IPS-18c (cell line): Measurements from ENCODE around the gene KREMEN2.
"Not testable (repeated sequence)": the region's sequence is repeated elsewhere in the genome, so short reads cannot be mapped to it uniquely, and the experiment has no call there.

Experiments
- H3K4me3 ChIP-seq: 2 replicates; pipeline ENCODE4 v1.7.0; 2013; ENCODE audit warnings: low read depth, mild to moderate bottlenecking, low read length, moderate library complexity; ENCODE audit not compliant: insufficient read depth
- H3K9me3 ChIP-seq: one replicate; pipeline ENCODE4 v1.6.1; 2013; ENCODE audit warnings: mild to moderate bottlenecking, low read length, moderate library complexity; ENCODE audit not compliant: control insufficient read depth, insufficient read depth

KREMEN2 gene

GRCh38 chr16:2934450-2934849 lies 29.6 kb upstream of the KREMEN2 start:
- Histone ChIP-seq H3K9me3 (peaks cover 3% of the 10 kb centered on the region), H3K4me3 (no peak overlapping the region)

GRCh38 chr16:2936436-2937011 lies 27.6 kb upstream of the KREMEN2 start:
- Histone ChIP-seq H3K4me3 (no peak overlapping the region), H3K9me3 (peaks cover 3% of the 10 kb centered on the region)

DNA sequence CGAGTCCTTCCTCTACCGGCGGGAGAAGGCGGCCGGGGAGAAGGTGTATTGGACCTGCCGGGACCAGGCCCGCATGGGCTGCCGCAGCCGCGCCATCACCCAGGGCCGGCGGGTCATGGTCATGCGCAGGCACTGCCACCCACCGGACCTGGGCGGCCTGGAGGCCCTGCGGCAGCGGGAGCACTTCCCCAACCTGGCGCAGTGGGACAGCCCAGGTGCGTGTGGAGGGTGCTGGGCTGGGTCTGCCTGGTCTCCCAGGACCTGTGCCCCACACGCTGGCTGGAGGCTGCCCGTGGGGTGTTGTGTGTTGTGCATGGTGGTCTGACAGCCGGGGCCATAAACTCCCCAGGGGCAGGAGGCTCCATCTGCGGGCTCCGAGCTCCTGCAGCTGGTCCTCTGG lies 26.9 kb upstream of the KREMEN2 start:
- Histone ChIP-seq H3K4me3 (no peak overlapping the region), H3K9me3 (peaks cover 3% of the 10 kb centered on the region)

- Histone ChIP-seq H3K4me3 (no peak overlapping the region), H3K9me3 (peaks cover 3% of the 10 kb centered on the region)
These were observed 25.9 kb upstream of the KREMEN2 start for GRCh38 chr16:2938206-2938605.

DNA sequence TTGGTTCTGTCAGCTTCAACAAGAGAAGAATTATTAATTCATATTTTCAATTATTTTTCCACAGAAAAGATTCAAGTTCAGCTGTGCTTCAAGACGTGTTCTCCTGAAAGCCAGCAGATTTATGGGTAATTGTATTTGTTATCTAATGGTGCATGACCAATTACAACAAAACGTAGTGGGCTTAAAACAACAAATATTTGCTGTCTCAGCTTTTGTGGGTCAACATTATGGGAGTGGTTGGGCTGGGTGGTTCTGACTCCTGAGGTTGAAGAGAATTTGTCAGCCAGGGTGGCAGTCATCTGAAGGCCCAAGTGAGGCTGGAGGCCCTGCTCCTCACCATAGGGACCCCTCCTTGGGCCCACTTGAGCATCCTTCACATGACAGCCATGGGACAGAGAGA lies 24.1 kb upstream of the KREMEN2 start:
- H3K9me3 ChIP-seq, result no peaks in the 10 kb centered on the region
- H3K4me3 ChIP-seq, result no peak overlapping the region

DNA sequence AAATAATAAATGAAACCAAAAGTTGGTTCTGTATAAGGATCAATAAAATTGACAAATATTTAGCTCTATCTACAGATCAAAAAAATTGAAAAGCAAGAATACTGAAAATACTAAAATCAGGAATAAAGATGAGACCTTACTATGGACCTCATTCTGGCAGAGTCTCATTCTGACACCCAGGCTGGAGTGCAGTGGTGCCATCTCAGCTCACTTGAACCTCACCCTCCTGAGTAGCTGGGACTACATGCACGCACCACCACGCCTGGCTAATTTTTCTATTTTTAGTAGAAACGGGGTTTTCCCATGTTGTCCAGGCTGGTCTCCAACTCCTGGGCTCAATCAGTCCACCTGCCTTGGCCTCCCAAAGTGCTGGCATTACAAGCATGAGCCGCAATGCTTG lies 22.0 kb upstream of the KREMEN2 start:
- no peaks in the 10 kb centered on the region for H3K9me3 ChIP-seq
- no peak overlapping the region for H3K4me3 ChIP-seq

- not testable (repeated sequence) for H3K9me3 ChIP-seq, H3K4me3 ChIP-seq
These were observed 20.4 kb upstream of the KREMEN2 start for GRCh38 chr16:2943716-2944115.

DNA sequence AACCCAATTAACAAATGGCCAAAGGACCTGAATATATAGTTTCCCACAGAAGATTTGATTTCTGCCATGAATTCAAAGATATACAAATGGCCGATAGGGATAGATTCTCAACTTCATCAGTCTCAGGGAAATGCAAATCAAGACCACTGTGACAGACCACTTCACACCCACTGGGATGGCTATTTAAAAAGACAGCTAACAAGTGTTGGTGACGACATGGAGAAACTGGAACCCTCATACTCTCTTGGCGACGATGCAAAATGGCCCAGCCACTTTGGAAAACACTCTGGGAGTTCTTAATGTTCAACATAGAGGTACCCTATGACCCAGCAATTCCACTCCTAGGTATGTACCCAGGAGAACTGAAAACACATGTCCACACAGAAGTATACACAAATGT lies 17.4 kb upstream of the KREMEN2 start:
- H3K4me3 ChIP-seq, result no peak overlapping the region
- H3K9me3 ChIP-seq, result no peaks in the 10 kb centered on the region

GRCh38 chr16:2948807-2949704 lies 15.0 kb upstream of the KREMEN2 start:
- no peaks in the 10 kb centered on the region for H3K9me3 ChIP-seq

DNA sequence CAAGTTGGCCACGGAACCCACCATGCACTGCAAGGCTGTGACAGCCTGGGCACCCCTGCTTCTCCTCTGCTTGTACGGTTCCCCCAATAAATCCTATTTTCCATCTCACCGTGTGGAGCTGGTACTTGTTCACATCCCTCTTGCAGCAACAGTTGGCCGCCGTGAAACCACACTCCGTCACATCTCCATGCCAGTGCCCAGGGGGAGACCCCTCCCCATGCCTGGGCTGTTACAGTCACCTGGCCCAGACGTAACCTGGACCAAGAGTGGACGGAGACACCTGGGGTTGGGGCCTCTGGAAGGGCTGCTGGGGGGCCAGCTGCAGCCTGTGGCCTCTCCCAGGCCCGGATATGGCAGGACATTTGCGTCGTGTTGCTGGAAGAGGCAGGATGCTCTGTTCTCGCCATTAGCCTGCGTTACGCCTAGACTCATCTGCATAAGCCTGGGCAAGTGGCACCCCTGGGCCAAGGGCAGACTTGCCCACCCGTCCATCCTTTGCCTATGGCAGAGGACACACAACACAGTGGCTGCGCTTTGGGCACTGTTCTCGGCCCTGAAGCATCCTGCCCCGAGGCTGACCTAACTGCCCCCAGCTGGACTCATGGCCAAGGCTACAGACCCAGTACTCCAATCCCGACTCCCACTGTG lies 14.2 kb upstream of the KREMEN2 start:
- Histone ChIP-seq H3K9me3 (no peaks in the 10 kb centered on the region), H3K4me3 (no peak overlapping the region)

More at GRCh38 chr16:2948807-2949704, 15.0 kb upstream of the KREMEN2 start:
- no peak overlapping the region for H3K4me3 ChIP-seq

DNA sequence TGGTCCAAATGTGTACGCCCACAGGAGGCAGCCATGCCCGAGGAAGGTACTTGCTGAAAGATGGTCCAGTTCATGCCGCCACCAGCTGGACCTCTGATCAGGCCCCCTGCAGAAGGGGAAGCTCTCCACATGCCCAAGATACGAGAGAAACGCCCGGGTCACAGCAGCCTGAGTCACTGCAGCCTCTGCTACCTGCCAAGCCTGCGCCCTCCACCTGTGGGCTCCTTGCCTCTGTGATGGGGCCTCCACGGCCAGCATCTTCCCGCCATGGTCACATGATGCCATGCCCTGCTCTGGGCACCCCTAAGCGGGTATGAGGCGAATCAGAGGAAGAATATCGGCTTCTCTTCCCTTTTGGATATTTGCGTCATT lies 13.7 kb upstream of the KREMEN2 start:
- no peaks in the 10 kb centered on the region for H3K9me3 ChIP-seq

GRCh38 chr16:2950773-2951172 lies 13.3 kb upstream of the KREMEN2 start:
- no peaks in the 10 kb centered on the region for H3K9me3 ChIP-seq
- no peak overlapping the region for H3K4me3 ChIP-seq

More for the DNA sequence above, 13.7 kb upstream of the KREMEN2 start:
- no peak overlapping the region for H3K4me3 ChIP-seq

DNA sequence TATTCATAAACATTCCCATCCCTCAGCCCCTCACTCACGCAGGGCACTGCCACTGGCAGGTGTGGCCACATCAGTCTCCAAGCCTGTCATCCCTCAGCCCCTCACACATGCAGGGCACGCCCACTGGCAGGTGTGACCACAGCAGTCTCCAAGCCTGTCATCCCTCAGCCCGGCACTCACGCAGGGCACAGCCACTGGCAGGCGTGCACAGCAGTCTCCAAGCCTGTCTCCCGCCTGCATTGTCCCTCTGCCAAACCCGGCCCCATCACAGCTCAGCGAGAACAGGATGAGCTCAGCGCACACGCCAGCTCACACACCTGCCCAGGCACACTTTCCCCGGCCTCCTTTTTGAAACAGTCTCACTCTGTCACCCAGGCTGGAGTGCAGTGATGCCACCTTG lies 11.4 kb upstream of the KREMEN2 start:
- H3K4me3 ChIP-seq, result no peak overlapping the region
- no peaks in the 10 kb centered on the region for H3K9me3 ChIP-seq

- Histone ChIP-seq H3K4me3 (no peak overlapping the region), H3K9me3 (no peaks in the 10 kb centered on the region)
These were observed 10.1 kb upstream of the KREMEN2 start for GRCh38 chr16:2953706-2954627.

GRCh38 chr16:2954656-2955381 lies 9.3 kb upstream of the KREMEN2 start:
- Histone ChIP-seq H3K9me3 (no peaks in the 10 kb centered on the region), H3K4me3 (no peak overlapping the region; the same call in 1 of the 2 replicates)

- Histone ChIP-seq H3K4me3 (no peak overlapping the region), H3K9me3 (no peaks in the 10 kb centered on the region)
These were observed 8.7 kb upstream of the KREMEN2 start for GRCh38 chr16:2955438-2955778.
